Left lung (tissue), 10 donors: ENCODE measurements around the gene TESK2. TPM values are rescaled to one million over a fixed set of nuclear protein-coding genes. Genes with fewer than 3 reads are reported as not detected.

Experiments used
- ATAC-seq: fragments of 200-7000 bp; cut with Tn5 transposase; one replicate; pipeline ENCODE4 v1.9.1; 2020; ENCODE audit warnings: moderate library complexity
- DNase-seq, 4 donors: peaks; one replicate each; pipeline ENCODE4 v3.0.0-alpha.2; 2013 to 2020
- H3K27ac ChIP-seq, 2 donors: fragments of 200-600 bp; sonication (generic) in 1 of 2; one replicate each; pipeline versions ENCODE4 v1.5.0 to v1.8.0; 2020 to 2021
- H3K27me3 ChIP-seq, 2 donors: fragments of 200-600 bp; sonication (generic) in 1 of 2; one replicate each; pipeline versions ENCODE4 v1.5.0 to v1.8.0; 2020 to 2021
- H3K36me3 ChIP-seq, 2 donors: fragments of 200-600 bp; sonication (generic) in 1 of 2; one replicate each; pipeline versions ENCODE4 v1.5.0 to v1.8.0; 2020 to 2021
- H3K4me1 ChIP-seq, 2 donors: fragments of 200-600 bp; one replicate each; pipeline ENCODE4 v1.8.0; 2021
- H3K4me3 ChIP-seq, 2 donors: fragments of 200-600 bp; sonication (generic) in 1 of 2; one replicate each; pipeline versions ENCODE4 v1.5.0 to v1.8.0; 2020 to 2021; ENCODE audit warnings: mild to moderate bottlenecking in 1 of 2
- H3K9me3 ChIP-seq, 2 donors: fragments of 200-600 bp; sonication (generic) in 1 of 2; one replicate each; pipeline versions ENCODE4 v1.5.0 to v1.8.0; 2020 to 2021
- intact Hi-C, 2 donors: fragments of 100-400 bp; cut with DNase I; formaldehyde crosslinking; loops; one replicate each; pipeline versions ENCODE4 v1.11.2 to v1.14.2; 2022
- polyA plus RNA-seq, 6 donors: library from polyadenylated mRNA; unstranded; fragments of 120-200 nt; gene quantifications; one replicate each; pipeline ENCODE4 v1.2.1, GENCODE V29; 2013; ENCODE audit not compliant: insufficient read length in 6 of 6
- total RNA-seq, 2 donors: library from RNA; stranded (reverse); fragmentation: NEBNext Ultra II Directional; extraction: Animal tissue kit (Norgen Biotek cat#: 25700); gene quantifications; one replicate each; pipeline ENCODE4 v1.2.1, GENCODE V29; 2021
- TF ChIP-seq, protein P1 (sequence below), 2 donors: fragments of 200-600 bp; sonication (generic) in 1 of 2; IDR thresholded peaks; one replicate each; pipeline versions ENCODE4 v1.5.0 to v1.8.0; 2021; ENCODE audit warnings: antibody characterized with exemption in 2 of 2
- donor health status: DM: no; HTN: yes; CAD: no.
- donor health status: DM: no; HTN: no; CAD: no.

TESK2 gene
- total and polyA plus RNA-seq, 8 donors = 4.3 to 12.5 (median 9.2) TPM

- H3K9me3 ChIP-seq = no peaks in the 10 kb centered on the region
- intact Hi-C loops = no loop called here
- no peak for ATAC-seq
- no peaks in the 10 kb centered on the region for H3K27me3 ChIP-seq
- TF ChIP-seq, protein P1, sequence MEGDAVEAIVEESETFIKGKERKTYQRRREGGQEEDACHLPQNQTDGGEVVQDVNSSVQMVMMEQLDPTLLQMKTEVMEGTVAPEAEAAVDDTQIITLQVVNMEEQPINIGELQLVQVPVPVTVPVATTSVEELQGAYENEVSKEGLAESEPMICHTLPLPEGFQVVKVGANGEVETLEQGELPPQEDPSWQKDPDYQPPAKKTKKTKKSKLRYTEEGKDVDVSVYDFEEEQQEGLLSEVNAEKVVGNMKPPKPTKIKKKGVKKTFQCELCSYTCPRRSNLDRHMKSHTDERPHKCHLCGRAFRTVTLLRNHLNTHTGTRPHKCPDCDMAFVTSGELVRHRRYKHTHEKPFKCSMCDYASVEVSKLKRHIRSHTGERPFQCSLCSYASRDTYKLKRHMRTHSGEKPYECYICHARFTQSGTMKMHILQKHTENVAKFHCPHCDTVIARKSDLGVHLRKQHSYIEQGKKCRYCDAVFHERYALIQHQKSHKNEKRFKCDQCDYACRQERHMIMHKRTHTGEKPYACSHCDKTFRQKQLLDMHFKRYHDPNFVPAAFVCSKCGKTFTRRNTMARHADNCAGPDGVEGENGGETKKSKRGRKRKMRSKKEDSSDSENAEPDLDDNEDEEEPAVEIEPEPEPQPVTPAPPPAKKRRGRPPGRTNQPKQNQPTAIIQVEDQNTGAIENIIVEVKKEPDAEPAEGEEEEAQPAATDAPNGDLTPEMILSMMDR (IDR thresholded peaks at IDR 0.05) = no peak
- no peak overlapping the region for H3K27ac ChIP-seq
- DNase-seq = no peak
- no peaks in the 10 kb centered on the region for H3K36me3 ChIP-seq
- H3K4me1 ChIP-seq = no peaks in the 10 kb centered on the region
- H3K4me3 ChIP-seq = no peak overlapping the region
Measured at GRCh38 chr1:45319761-45320160, 171.2 kb downstream of the TESK2 start.

DNA sequence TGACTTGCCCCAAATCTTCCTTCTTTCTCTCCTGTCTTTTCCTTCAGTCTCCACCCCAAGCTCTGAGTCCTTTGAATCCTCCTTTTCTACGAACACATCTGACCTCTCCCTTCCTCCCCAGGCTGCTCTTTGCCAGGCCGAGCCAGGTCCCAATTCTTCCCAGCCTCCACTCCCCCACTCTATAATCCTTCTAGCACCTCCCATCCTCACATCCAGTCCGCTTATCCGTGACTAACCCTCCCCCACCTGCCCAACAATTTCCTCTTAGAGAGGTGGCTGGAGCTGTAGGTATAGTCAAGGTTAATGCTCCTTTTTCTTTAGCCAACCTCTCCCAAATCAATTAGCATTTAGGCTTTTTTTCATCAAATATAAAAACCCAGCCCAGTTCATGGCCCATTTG is 173.8 kb downstream of the TESK2 start:
- no peak for DNase-seq

DNA sequence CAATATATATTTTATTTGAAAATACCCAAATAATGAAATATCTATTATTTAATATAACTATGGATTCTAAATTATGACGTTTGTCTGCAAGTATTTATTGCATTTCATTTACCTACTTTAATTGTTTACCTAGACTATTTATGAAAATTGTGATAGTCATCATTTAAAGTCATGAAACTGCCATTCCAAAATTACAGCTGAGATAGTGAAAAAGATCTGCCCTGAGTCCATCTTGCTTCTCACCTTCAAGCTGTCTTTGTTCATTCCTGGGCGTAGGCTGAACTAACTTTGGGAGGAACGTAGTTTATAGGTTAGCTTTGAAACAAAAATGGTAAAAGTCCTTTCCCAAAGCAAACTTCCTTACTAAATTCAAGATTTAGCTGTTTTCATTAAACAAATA is 176.7 kb downstream of the TESK2 start:
- ATAC-seq (no peak), DNase-seq (no peak)
- intact Hi-C loops = no loop called here
- no peak overlapping the region for H3K27ac ChIP-seq
- H3K4me1 ChIP-seq = no peaks in the 10 kb centered on the region
- H3K27me3 ChIP-seq = no peaks in the 10 kb centered on the region
- no peaks in the 10 kb centered on the region for H3K36me3 ChIP-seq
- no peaks in the 10 kb centered on the region for H3K9me3 ChIP-seq
- H3K4me3 ChIP-seq = no peak overlapping the region
- TF ChIP-seq, protein P1 (IDR thresholded peaks at IDR 0.05) = no peak

More for the DNA sequence above, 173.8 kb downstream of the TESK2 start:
- ATAC-seq = no peak
- Histone ChIP-seq H3K9me3 (no peaks in the 10 kb centered on the region), H3K4me1 (no peaks in the 10 kb centered on the region), H3K36me3 (no peaks in the 10 kb centered on the region), H3K4me3 (no peak overlapping the region), H3K27me3 (no peaks in the 10 kb centered on the region), H3K27ac (no peak overlapping the region)
- TF ChIP-seq, protein P1 (IDR thresholded peaks at IDR 0.05) = no peak
- intact Hi-C loops = no loop called here

DNA sequence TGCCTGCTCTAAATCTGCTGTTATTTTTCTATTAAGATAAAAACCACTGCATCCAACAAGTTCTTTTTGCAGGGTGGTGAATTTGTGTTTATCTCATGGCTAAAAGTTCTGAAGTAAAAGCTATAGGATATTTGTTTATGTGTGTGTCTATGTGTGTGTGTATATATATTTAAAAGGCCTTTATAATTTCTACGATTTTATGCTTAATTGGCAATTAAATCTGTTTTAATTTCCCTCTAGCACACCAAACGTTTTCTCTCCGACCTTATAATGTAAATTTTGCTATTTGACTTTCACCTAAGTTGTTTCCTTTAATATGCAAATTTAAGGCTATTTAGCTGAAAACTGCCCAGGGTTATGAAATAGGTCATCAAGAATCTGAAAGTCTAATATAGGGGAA is 184.1 kb downstream of the TESK2 start:
- intact Hi-C loops = no loop called here
- TF ChIP-seq, protein P1 (IDR thresholded peaks at IDR 0.05) = no peak
- H3K36me3 ChIP-seq = no peaks in the 10 kb centered on the region
- no peak overlapping the region for H3K27ac ChIP-seq
- no peak overlapping the region for H3K4me3 ChIP-seq
- ATAC-seq (no peak), DNase-seq (no peak)
- no peaks in the 10 kb centered on the region for H3K27me3 ChIP-seq
- H3K9me3 ChIP-seq = no peaks in the 10 kb centered on the region
- H3K4me1 ChIP-seq = peaks cover 15% of the 10 kb centered on the region in 2 donors

GRCh38 chr1:45306319-45306718 is 184.6 kb downstream of the TESK2 start:
- ATAC-seq = no peak
- Histone ChIP-seq H3K36me3 (no peaks in the 10 kb centered on the region), H3K27me3 (no peaks in the 10 kb centered on the region), H3K9me3 (no peaks in the 10 kb centered on the region), H3K4me1 (peaks cover 15% of the 10 kb centered on the region in 2 donors), H3K4me3 (no peak overlapping the region), H3K27ac (no peak overlapping the region)
- no peak for DNase-seq
- TF ChIP-seq, protein P1 (IDR thresholded peaks at IDR 0.05) = no peak
- intact Hi-C loops = no loop called here
